ENCODE measurements around the gene ORC3. TPM values are rescaled to one million over a fixed set of nuclear protein-coding genes. Genes with fewer than 3 reads are reported as not detected.

ORC3 gene
- total and polyA plus RNA-seq, 2 donors (not counting 3 experiments of a cell fraction or from before 2014, with no cell fraction given): 9.2 to 17.9 TPM

GRCh38 chr6:87583822-87584221 is 6.1 kb upstream of the ORC3 start:
- no peaks in the 10 kb centered on the region for H3K27me3 ChIP-seq (ENCODE audit: control insufficient read depth in 2 of 2, insufficient read depth in 2 of 2, low read length in 2 of 2)
- TF ChIP-seq FOS (IDR thresholded peaks at IDR 0.05; ENCODE audit: borderline replicate concordance, insufficient read depth, low read length) (no peak), MAX (IDR thresholded peaks at IDR 0.05; ENCODE audit: insufficient read depth, insufficient read length) (no peak), MYC (IDR thresholded peaks at IDR 0.05; ENCODE audit: low read depth, low read length) (no peak), EZH2 (IDR thresholded peaks at IDR 0.05; ENCODE audit: borderline replicate concordance, low read depth, low read length, severe bottlenecking) (no peak), POLR2AphosphoS5 (IDR thresholded peaks at IDR 0.05; ENCODE audit: insufficient read depth, low read depth, low read length) (no peak), GATA2 (IDR thresholded peaks at IDR 0.05; ENCODE audit: insufficient read depth, insufficient read length, low read depth, low read length) (no peak), CTCF (IDR thresholded peaks at IDR 0.05; ENCODE audit: extremely low read depth in 1 of 2, insufficient read depth in 1 of 2, low read depth in 1 of 2, low read length in 2 of 2) (no peak), POLR2A (IDR thresholded peaks at IDR 0.05; ENCODE audit: low read depth, low read length) (no peak), JUN (IDR thresholded peaks at IDR 0.05; ENCODE audit: borderline replicate concordance, insufficient read depth, insufficient read length, low read depth) (no peak)
- no peaks in the 10 kb centered on the region for H4K20me1 ChIP-seq (replicated peaks; ENCODE audit: control insufficient read depth, extremely low read depth, insufficient read depth, low read length)
- BruUV-seq (replicated peaks): no TSS peak
- POLR2A ChIA-PET: no interaction called here
- intact Hi-C loops (cut with micrococcal nuclease): loop anchor here (10.0 kb wide), 1 partner anchor 429 kb away; the partner anchor contains the start of gene ZNF292
- FAIRE-seq (no peak), DNase-seq (ENCODE audit: low read depth, low spot score) (no peak)
- H3K4me2 ChIP-seq (ENCODE audit: insufficient read depth, low read length): no peak overlapping the region
- peaks cover 69% of the 10 kb centered on the region for H3K79me2 ChIP-seq (ENCODE audit: control insufficient read depth, insufficient read depth, low read length)
- H2AFZ ChIP-seq (ENCODE audit: low read depth, low read length): no peak overlapping the region
- no peaks in the 10 kb centered on the region for H3K9me1 ChIP-seq (replicated peaks; ENCODE audit: control insufficient read depth, extremely low read depth, insufficient read depth, low read length)
- CTCF ChIA-PET: no interaction called here
- H3K9ac ChIP-seq (replicated peaks; ENCODE audit: extremely low read depth, insufficient read depth, low read length): no peak overlapping the region
- H3K27ac ChIP-seq (ENCODE audit: insufficient read depth, low read depth, low read length): no peak overlapping the region
- dilution Hi-C loops (cut with MboI; ENCODE audit: extremely low pct_ligation_motif_present, low sequenced_read_pairs): no loop called here
- H3K4me3 ChIP-seq (replicated peaks in 1 of 3; ENCODE audit: insufficient read depth in 1 of 3, low read depth in 1 of 3, low read length in 3 of 3): no peak overlapping the region
- no peaks in the 10 kb centered on the region for H3K9me3 ChIP-seq (replicated peaks; ENCODE audit: control insufficient read depth, insufficient read depth, low read length)
- peaks cover 7% of the 10 kb centered on the region for H3K4me1 ChIP-seq (ENCODE audit: control insufficient read depth, extremely low read depth, insufficient read depth, low read length)
- H3K36me3 ChIP-seq (ENCODE audit: control insufficient read depth in 2 of 2, extremely low read depth in 1 of 2, insufficient read depth in 2 of 2, low read length in 2 of 2): peaks cover 0 to 3% of the 10 kb centered on the region in 2 experiments
